Measurements from ENCODE around the gene OTUD4.
A peak's percentile ranks its signal among the peaks of the same experiment; 100 is the strongest.

OTUD4 gene

GRCh38 chr4:145161549-145161948, 18.8 kb downstream of the OTUD4 start:
- ATAC-seq, result no peak
- TF ChIP-seq OSR1 (CRISPR knock-in tag; IDR thresholded peaks at IDR 0.05), result no peak
- TF ChIP-seq, protein P1, sequence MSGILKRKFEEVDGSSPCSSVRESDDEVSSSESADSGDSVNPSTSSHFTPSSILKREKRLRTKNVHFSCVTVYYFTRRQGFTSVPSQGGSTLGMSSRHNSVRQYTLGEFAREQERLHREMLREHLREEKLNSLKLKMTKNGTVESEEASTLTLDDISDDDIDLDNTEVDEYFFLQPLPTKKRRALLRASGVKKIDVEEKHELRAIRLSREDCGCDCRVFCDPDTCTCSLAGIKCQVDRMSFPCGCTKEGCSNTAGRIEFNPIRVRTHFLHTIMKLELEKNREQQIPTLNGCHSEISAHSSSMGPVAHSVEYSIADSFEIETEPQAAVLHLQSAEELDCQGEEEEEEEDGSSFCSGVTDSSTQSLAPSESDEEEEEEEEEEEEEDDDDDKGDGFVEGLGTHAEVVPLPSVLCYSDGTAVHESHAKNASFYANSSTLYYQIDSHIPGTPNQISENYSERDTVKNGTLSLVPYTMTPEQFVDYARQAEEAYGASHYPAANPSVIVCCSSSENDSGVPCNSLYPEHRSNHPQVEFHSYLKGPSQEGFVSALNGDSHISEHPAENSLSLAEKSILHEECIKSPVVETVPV (CRISPR knock-in tag; IDR thresholded peaks at IDR 0.05), result no peak
- no peak for TF ChIP-seq BACH2 (CRISPR knock-in tag; IDR thresholded peaks at IDR 0.05; ENCODE audit: borderline replicate concordance)
- no peak for TF ChIP-seq TCF4 (CRISPR knock-in tag; IDR thresholded peaks at IDR 0.05; ENCODE audit: borderline replicate concordance)
- TF ChIP-seq ZNF565 (CRISPR knock-in tag; conservative IDR thresholded peaks at IDR 0.05; ENCODE audit: low read depth), result no peak

- no peak for TF ChIP-seq ARNTL (CRISPR knock-in tag; IDR thresholded peaks at IDR 0.05; ENCODE audit: borderline replicate concordance, low read depth)
- no peak for TF ChIP-seq TCF4 (CRISPR knock-in tag; IDR thresholded peaks at IDR 0.05; ENCODE audit: borderline replicate concordance)
- no peak for ATAC-seq
These were observed 23.4 kb downstream of the OTUD4 start for GRCh38 chr4:145156986-145157385.

GRCh38 chr4:145155268-145155870, 25.0 kb downstream of the OTUD4 start:
- no peak for ATAC-seq
- TF ChIP-seq TOX (CRISPR knock-in tag; IDR thresholded peaks at IDR 0.05; ENCODE audit: borderline replicate concordance), result no peak
- no peak for TF ChIP-seq OSR1 (CRISPR knock-in tag; IDR thresholded peaks at IDR 0.05)
- TF ChIP-seq, protein P2, sequence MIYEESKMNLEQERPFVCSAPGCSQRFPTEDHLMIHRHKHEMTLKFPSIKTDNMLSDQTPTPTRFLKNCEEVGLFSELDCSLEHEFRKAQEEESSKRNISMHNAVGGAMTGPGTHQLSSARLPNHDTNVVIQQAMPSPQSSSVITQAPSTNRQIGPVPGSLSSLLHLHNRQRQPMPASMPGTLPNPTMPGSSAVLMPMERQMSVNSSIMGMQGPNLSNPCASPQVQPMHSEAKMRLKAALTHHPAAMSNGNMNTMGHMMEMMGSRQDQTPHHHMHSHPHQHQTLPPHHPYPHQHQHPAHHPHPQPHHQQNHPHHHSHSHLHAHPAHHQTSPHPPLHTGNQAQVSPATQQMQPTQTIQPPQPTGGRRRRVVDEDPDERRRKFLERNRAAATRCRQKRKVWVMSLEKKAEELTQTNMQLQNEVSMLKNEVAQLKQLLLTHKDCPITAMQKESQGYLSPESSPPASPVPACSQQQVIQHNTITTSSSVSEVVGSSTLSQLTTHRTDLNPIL (CRISPR knock-in tag; IDR thresholded peaks at IDR 0.05; ENCODE audit: low read depth), result no peak
- no peak for TF ChIP-seq ZNF565 (CRISPR knock-in tag; conservative IDR thresholded peaks at IDR 0.05; ENCODE audit: low read depth)
- no peak for TF ChIP-seq GLIS3 (CRISPR knock-in tag; IDR thresholded peaks at IDR 0.05)
- no peak for TF ChIP-seq TCF4 (CRISPR knock-in tag; IDR thresholded peaks at IDR 0.05; ENCODE audit: borderline replicate concordance)
- no peak for TF ChIP-seq BACH2 (CRISPR knock-in tag; IDR thresholded peaks at IDR 0.05; ENCODE audit: borderline replicate concordance)
- no peak for TF ChIP-seq SNAI2 (CRISPR knock-in tag; IDR thresholded peaks at IDR 0.05)
- no peak for TF ChIP-seq POU6F1 (CRISPR knock-in tag; IDR thresholded peaks at IDR 0.05; ENCODE audit: borderline replicate concordance, low read depth)
- TF ChIP-seq ISL1 (CRISPR knock-in tag; IDR thresholded peaks at IDR 0.05), result no peak
- TF ChIP-seq, protein P3, sequence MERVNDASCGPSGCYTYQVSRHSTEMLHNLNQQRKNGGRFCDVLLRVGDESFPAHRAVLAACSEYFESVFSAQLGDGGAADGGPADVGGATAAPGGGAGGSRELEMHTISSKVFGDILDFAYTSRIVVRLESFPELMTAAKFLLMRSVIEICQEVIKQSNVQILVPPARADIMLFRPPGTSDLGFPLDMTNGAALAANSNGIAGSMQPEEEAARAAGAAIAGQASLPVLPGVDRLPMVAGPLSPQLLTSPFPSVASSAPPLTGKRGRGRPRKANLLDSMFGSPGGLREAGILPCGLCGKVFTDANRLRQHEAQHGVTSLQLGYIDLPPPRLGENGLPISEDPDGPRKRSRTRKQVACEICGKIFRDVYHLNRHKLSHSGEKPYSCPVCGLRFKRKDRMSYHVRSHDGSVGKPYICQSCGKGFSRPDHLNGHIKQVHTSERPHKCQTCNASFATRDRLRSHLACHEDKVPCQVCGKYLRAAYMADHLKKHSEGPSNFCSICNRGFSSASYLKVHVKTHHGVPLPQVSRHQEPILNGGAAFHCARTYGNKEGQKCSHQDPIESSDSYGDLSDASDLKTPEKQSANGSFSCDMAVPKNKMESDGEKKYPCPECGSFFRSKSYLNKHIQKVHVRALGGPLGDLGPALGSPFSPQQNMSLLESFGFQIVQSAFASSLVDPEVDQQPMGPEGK (CRISPR knock-in tag; IDR thresholded peaks at IDR 0.05; ENCODE audit: borderline replicate concordance), result no peak
- no peak for TF ChIP-seq ZC3H10 (CRISPR knock-in tag; IDR thresholded peaks at IDR 0.05)
- no peak for TF ChIP-seq ZNF70 (CRISPR knock-in tag; IDR thresholded peaks at IDR 0.05)
- no peak for TF ChIP-seq CSDC2 (CRISPR knock-in tag; IDR thresholded peaks at IDR 0.05)

DNA sequence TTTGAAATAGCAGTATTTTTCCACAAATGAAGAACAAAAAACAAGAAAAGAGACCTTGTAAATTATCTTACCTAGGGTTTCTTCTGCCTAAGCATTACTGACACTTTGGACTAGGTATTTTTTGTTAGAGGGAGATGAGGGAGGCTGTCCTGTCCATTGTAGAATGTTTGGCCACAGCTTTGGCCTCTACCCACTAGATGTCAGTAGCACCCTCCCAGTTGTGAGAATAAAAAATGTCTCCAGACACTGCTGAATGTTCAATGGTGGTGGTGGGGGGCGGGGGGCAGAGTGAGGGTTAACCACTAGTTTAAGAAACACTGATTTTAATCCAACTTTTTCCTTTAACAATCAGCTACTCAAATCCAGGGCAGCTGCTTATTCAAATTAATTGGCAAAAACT, 25.8 kb downstream of the OTUD4 start:
- TF ChIP-seq, protein P2 (CRISPR knock-in tag; IDR thresholded peaks at IDR 0.05; ENCODE audit: low read depth), result no peak
- TF ChIP-seq ZC3H10 (CRISPR knock-in tag; IDR thresholded peaks at IDR 0.05) (no peak), RARB (CRISPR knock-in tag; IDR thresholded peaks at IDR 0.05) (no peak), ZNF8 (CRISPR knock-in tag; IDR thresholded peaks at IDR 0.05) (no peak), ZFP30 (CRISPR knock-in tag; IDR thresholded peaks at IDR 0.05) (no peak), TOX (CRISPR knock-in tag; IDR thresholded peaks at IDR 0.05; ENCODE audit: borderline replicate concordance) (no peak)
- peak; percentile 88 for ATAC-seq
